Ovary (tissue), 9 donors: Measurements from ENCODE around the gene CACNA2D1. TPM values are rescaled to one million over a fixed set of nuclear protein-coding genes. Genes with fewer than 3 reads are reported as not detected.
A peak's percentile ranks its signal among the peaks of the same experiment; 100 is the strongest.

Experiments used
- DNase-seq, 5 donors: peaks; one replicate each; pipeline ENCODE4 v3.0.0-alpha.2; 2019 to 2020
- H3K27ac ChIP-seq, 2 donors: fragments of 200-600 bp; one replicate each; pipeline versions ENCODE4 v1.5.1 to v1.8.0; 2019 to 2022
- H3K27me3 ChIP-seq: fragments of 200-600 bp; one replicate; pipeline ENCODE4 v1.8.0; 2022
- H3K36me3 ChIP-seq: fragments of 200-600 bp; sonication (generic); one replicate; pipeline ENCODE4 v1.5.1; 2019
- H3K4me1 ChIP-seq: one replicate; pipeline ENCODE4 v1.8.1; 2013; ENCODE audit warnings: mild to moderate bottlenecking, moderate library complexity; ENCODE audit not compliant: insufficient read depth
- H3K4me3 ChIP-seq: fragments of 200-600 bp; sonication (generic); one replicate; pipeline ENCODE4 v1.5.1; 2017
- H3K9me3 ChIP-seq, 2 donors: fragments of 200-600 bp in 1 of 2; sonication (generic) in 1 of 2; one replicate each; pipeline versions ENCODE4 v1.5.1 to v1.8.1; 2013 to 2019; ENCODE audit warnings: mild to moderate bottlenecking in 1 of 2, moderate library complexity in 1 of 2
- EP300 ChIP-seq: sonication (generic); formaldehyde crosslinking; IDR thresholded peaks from one replicate; pipeline ENCODE4 v1.6.1; 2017; ENCODE audit warnings: antibody characterized with exemption
- POLR2A ChIP-seq: fragments of 450-650 bp; IDR thresholded peaks from one replicate; pipeline ENCODE4 v1.6.1; 2017; ENCODE audit warnings: antibody characterized with exemption, mild to moderate bottlenecking, moderate library complexity
- WGBS, 3 donors: extraction: QIAGEN DNeasy Blood & Tissue Kit in 1 of 3; methylation state at CpG; one replicate each; pipeline versions ENCODE4 v1.1.5 to v1.1.7; 2013 to 2017; 5-methylcytosine and 5-hydroxymethylcytosine counted together
- intact Hi-C, 4 donors: fragments of 100-400 bp; cut with DNase I; formaldehyde crosslinking; loops; one replicate each; pipeline versions ENCODE4 v1.11.0 to v1.15.1; 2022 to 2023
- polyA plus RNA-seq, 2 donors: library from polyadenylated mRNA; stranded (reverse); fragments of 200-250 nt in 1 of 2; fragments of 350-450 nt in 1 of 2; fragmentation: Illumina TruSeq in 1 of 2; extraction: RNeasy Lipid Tissue Mini Kit (QIAGEN cat#74804) in 1 of 2; gene quantifications; one replicate each; pipeline ENCODE4 v1.2.3, GENCODE V29; 2013 to 2014
- total RNA-seq, 7 donors: library from RNA; depleted of rRNA in 2 of 7; stranded (reverse); fragments of >200 nt in 2 of 7; fragmentation: NEBNext Ultra II Directional in 3 of 7; extraction: Animal tissue kit (Norgen Biotek cat#: 25700) in 3 of 7; gene quantifications; one replicate each; pipeline versions ENCODE4 v1.1.0 to v1.2.4, GENCODE V29; 2016 to 2023
- TF ChIP-seq, protein P1 (sequence below), 3 donors: fragments of 450-650 bp in 2 of 3; fragments of 200-600 bp in 1 of 3; IDR thresholded peaks; one replicate each; pipeline versions ENCODE4 v1.5.1 to v1.8.0; 2016 to 2022; ENCODE audit warnings: antibody characterized with exemption in 3 of 3, mild to moderate bottlenecking in 1 of 3
- donor health status: DM: no; HTN: no; CAD: no; lungs with moderate emphysema.
- donor health status: DM: no; HTN: no; CAD: no.
- donor health status: Bipolar disorder and iron deficiency.
- donor health status: DM: yes; HTN: yes; CAD: no.
- donor health status: DM: no; HTN: no; CAD: no.
- donor health status: DM: yes; HTN: yes; CAD: no.

CACNA2D1 gene
- total and polyA plus RNA-seq, 9 donors, result 6.6 to 34.2 (median 18.8) TPM

DNA sequence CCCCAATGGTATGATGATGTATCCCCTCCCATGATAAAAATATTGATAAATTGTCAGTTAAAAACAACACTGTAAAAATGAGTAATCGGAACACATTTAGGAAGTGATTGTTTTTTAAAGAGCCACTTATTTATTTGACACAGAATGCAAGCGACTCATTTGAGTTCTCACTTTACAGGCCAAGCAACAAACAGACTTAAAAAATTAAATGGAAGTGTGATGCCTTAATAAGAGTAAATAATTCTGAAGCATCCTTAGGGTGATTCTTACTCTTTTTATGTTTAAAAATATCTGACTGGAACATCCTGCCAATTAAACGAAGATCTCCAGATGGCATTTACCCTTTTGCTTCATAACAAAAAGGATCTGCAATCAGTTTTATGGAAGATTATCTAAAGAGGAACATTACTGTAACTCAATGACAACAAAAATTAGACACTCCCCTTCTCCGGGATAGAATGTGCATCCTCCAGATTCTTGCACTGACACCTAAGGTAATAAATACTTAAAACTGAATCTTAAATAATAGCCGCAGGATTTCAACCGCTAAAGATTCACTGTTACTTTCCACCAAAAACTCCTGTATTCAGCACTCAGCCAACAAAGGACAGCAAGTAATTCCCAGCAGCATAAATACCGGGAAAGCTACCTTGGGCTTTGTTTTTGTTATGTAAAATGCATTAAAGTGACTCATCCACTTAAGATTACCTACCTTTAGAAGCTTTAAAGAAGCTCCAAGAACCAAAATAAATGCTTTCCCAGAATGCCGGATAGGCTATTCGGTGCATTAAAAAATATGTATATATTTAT lies 1.7 kb downstream of the CACNA2D1 start:
- TF ChIP-seq EP300, result no peak
- TF ChIP-seq POLR2A, result no peak
- TF ChIP-seq, protein P1, sequence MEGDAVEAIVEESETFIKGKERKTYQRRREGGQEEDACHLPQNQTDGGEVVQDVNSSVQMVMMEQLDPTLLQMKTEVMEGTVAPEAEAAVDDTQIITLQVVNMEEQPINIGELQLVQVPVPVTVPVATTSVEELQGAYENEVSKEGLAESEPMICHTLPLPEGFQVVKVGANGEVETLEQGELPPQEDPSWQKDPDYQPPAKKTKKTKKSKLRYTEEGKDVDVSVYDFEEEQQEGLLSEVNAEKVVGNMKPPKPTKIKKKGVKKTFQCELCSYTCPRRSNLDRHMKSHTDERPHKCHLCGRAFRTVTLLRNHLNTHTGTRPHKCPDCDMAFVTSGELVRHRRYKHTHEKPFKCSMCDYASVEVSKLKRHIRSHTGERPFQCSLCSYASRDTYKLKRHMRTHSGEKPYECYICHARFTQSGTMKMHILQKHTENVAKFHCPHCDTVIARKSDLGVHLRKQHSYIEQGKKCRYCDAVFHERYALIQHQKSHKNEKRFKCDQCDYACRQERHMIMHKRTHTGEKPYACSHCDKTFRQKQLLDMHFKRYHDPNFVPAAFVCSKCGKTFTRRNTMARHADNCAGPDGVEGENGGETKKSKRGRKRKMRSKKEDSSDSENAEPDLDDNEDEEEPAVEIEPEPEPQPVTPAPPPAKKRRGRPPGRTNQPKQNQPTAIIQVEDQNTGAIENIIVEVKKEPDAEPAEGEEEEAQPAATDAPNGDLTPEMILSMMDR (IDR thresholded peaks at IDR 0.05), result no peak
- intact Hi-C loops, result no loop called here
- Histone ChIP-seq H3K27ac (no peak overlapping the region), H3K36me3 (no peaks in the 10 kb centered on the region), H3K27me3 (no peaks in the 10 kb centered on the region), H3K9me3 (no peaks in the 10 kb centered on the region), H3K4me3 (peak overlapping the region; percentile 73), H3K4me1 (no peaks in the 10 kb centered on the region)
- DNase-seq, result no peak
- WGBS, 3 donors, result 45 to 60% (median 51%) methylated on average over 9 of the region's 9 CpGs

GRCh38 chr7:82438521-82438920 lies 5.1 kb downstream of the CACNA2D1 start:
- intact Hi-C loops, result no loop called here
- no peaks in the 10 kb centered on the region for H3K27me3 ChIP-seq
- H3K9me3 ChIP-seq, result no peaks in the 10 kb centered on the region
- no peak for TF ChIP-seq EP300
- TF ChIP-seq, protein P1 (IDR thresholded peaks at IDR 0.05), result no peak
- TF ChIP-seq POLR2A, result no peak
- H3K27ac ChIP-seq, result no peak overlapping the region
- no peak overlapping the region for H3K4me3 ChIP-seq
- DNase-seq, result no peak
- no peaks in the 10 kb centered on the region for H3K4me1 ChIP-seq
- 91 to 94% (median 91%) methylated on average over 5 of the region's 5 CpGs for WGBS, 3 donors
- no peaks in the 10 kb centered on the region for H3K36me3 ChIP-seq

GRCh38 chr7:82435769-82436168 lies 7.8 kb downstream of the CACNA2D1 start:
- intact Hi-C loops, result no loop called here

GRCh38 chr7:82434275-82435022 lies 9.1 kb downstream of the CACNA2D1 start:
- Histone ChIP-seq H3K9me3 (no peaks in the 10 kb centered on the region), H3K36me3 (no peaks in the 10 kb centered on the region), H3K4me3 (no peak overlapping the region), H3K27me3 (no peaks in the 10 kb centered on the region), H3K27ac (no peak overlapping the region), H3K4me1 (no peaks in the 10 kb centered on the region)
- WGBS, 3 donors, result 84 to 91% (median 88%) methylated on average over 4 of the region's 4 CpGs
- TF ChIP-seq, protein P1 (IDR thresholded peaks at IDR 0.05), result no peak
- TF ChIP-seq POLR2A, result no peak
- no peak for DNase-seq
- intact Hi-C loops, result no loop called here

More at GRCh38 chr7:82435769-82436168, 7.8 kb downstream of the CACNA2D1 start:
- no peak for DNase-seq
- TF ChIP-seq POLR2A (no peak), EP300 (no peak)
- TF ChIP-seq, protein P1 (IDR thresholded peaks at IDR 0.05), result no peak
- Histone ChIP-seq H3K4me1 (no peaks in the 10 kb centered on the region), H3K9me3 (no peaks in the 10 kb centered on the region), H3K4me3 (no peak overlapping the region), H3K36me3 (no peaks in the 10 kb centered on the region), H3K27me3 (no peaks in the 10 kb centered on the region), H3K27ac (no peak overlapping the region)
- WGBS, 3 donors, result 94 to 96% (median 96%) methylated on average over 5 of the region's 5 CpGs
